Adrenal gland (tissue), 12 donors: ENCODE data around the gene BSCL2. TPM values are rescaled to one million over a fixed set of nuclear protein-coding genes. Genes with fewer than 3 reads are reported as not detected.

ENCODE experiments used
- DNase-seq, 7 donors: peaks; one replicate each; pipeline ENCODE4 v3.0.0-alpha.2; 2019 to 2020
- H3K27ac ChIP-seq, 5 donors: fragments of 200-600 bp; sonication (generic) in 4 of 5; 1 replicate in 3 of 5; 2 replicates in 2 of 5; pipeline versions ENCODE4 v1.5.1 to v1.8.0; 2016 to 2020; ENCODE audit warnings: mild to moderate bottlenecking in 1 of 5
- H3K27me3 ChIP-seq: fragments of 200-600 bp; 2 replicates; pipeline ENCODE4 v1.8.0; 2021
- H3K36me3 ChIP-seq, 2 donors: fragments of 200-600 bp; replicated peaks in 1 of 2; 1 replicate in 1 of 2; 2 replicates in 1 of 2; pipeline versions ENCODE4 v1.5.1 to v1.8.0; 2018 to 2022
- H3K4me1 ChIP-seq, 2 donors: fragments of 200-600 bp; replicated peaks in 1 of 2; 1 replicate in 1 of 2; 2 replicates in 1 of 2; pipeline versions ENCODE4 v1.5.1 to v1.8.0; 2018 to 2021
- H3K4me3 ChIP-seq, 4 donors: fragments of 200-600 bp; sonication (generic) in 3 of 4; one replicate each; pipeline ENCODE4 v1.5.1; 2016 to 2018
- H3K9me3 ChIP-seq, 3 donors: fragments of 200-600 bp; sonication (generic) in 1 of 3; replicated peaks in 1 of 3; 1 replicate in 2 of 3; 2 replicates in 1 of 3; pipeline versions ENCODE4 v1.5.1 to v1.8.0; 2016 to 2021
- CTCF ChIP-seq, 6 experiments: fragments of 450-650 bp in 4 of 6; fragments of 200-600 bp in 2 of 6; sonication (generic) in 1 of 6; IDR thresholded peaks; 1 replicate in 5 of 6; 2 replicates in 1 of 6; pipeline versions ENCODE4 v1.5.1 to v1.8.0; 2016 to 2021; ENCODE audit warnings: antibody characterized with exemption in 6 of 6, mild to moderate bottlenecking in 2 of 6, moderate library complexity in 1 of 6
- POLR2A ChIP-seq, 2 donors: fragments of 450-650 bp; IDR thresholded peaks; one replicate each; pipeline ENCODE4 v1.6.1; 2017; ENCODE audit warnings: antibody characterized with exemption in 2 of 2, mild to moderate bottlenecking in 2 of 2, moderate library complexity in 1 of 2
- WGBS, 4 donors: extraction: QIAGEN DNeasy Blood & Tissue Kit in 2 of 4; methylation state at CpG; one replicate each; pipeline versions ENCODE4 v1.1.5 to v1.1.7; 2013 to 2017; 5-methylcytosine and 5-hydroxymethylcytosine counted together
- intact Hi-C, 2 donors: fragments of 100-400 bp; cut with DNase I; formaldehyde crosslinking; loops; one replicate each; pipeline versions ENCODE4 v1.14.1 to v1.15.0; 2022 to 2023
- polyA plus RNA-seq, 3 donors: library from polyadenylated mRNA; stranded (reverse); fragments of 200-250 nt in 2 of 3; fragments of 350-450 nt in 1 of 3; fragmentation: Illumina TruSeq in 1 of 3; extraction: RNeasy Lipid Tissue Mini Kit (QIAGEN cat#74804) in 1 of 3; gene quantifications; one replicate each; pipeline ENCODE4 v1.2.3, GENCODE V29; 2013 to 2014
- total RNA-seq, 9 donors: library from RNA; depleted of rRNA in 4 of 9; stranded (reverse); fragments of >200 nt in 4 of 9; fragments of 120-200 nt in 1 of 9; fragmentation: NEBNext Ultra II Directional in 1 of 9; extraction: Animal tissue kit (Norgen Biotek cat#: 25700) in 1 of 9; gene quantifications; one replicate each; pipeline versions ENCODE4 v1.1.0 to v1.2.4, GENCODE V29; 2013 to 2023
- donor health status: healthy with polysubstance abuse.
- donor health status: Bipolar disorder and iron deficiency.
- donor health status: DM: yes; HTN: yes; CAD: no.
- donor health status: DM: no; HTN: no; CAD: no.
- donor health status: DM: no; HTN: no; CAD: no.
- donor health status: DM: yes; HTN: yes; CAD: no.

Gene BSCL2
- total and polyA plus RNA-seq, 12 donors: 77.6 to 653 (median 131) TPM

- H3K9me3 ChIP-seq: no peaks in the 10 kb centered on the region
- H3K27ac ChIP-seq: no peak overlapping the region
- H3K4me1 ChIP-seq: peaks cover 24 to 53% of the 10 kb centered on the region in 2 donors
- TF ChIP-seq POLR2A (IDR thresholded peaks at IDR 0.05): no peak
- TF ChIP-seq CTCF (IDR thresholded peaks at IDR 0.05): no peak
- no peaks in the 10 kb centered on the region for H3K27me3 ChIP-seq
- no peak overlapping the region for H3K4me3 ChIP-seq
- DNase-seq: no peak
- H3K36me3 ChIP-seq: peaks cover 0 to 7% of the 10 kb centered on the region in 2 donors
- intact Hi-C loops: no loop called here
- WGBS, 4 donors: 76 to 92% (median 84%) methylated on average over 2 of the region's 2 CpGs
These were observed 39.8 kb downstream of the BSCL2 start for GRCh38 chr11:62667460-62667859.

DNA sequence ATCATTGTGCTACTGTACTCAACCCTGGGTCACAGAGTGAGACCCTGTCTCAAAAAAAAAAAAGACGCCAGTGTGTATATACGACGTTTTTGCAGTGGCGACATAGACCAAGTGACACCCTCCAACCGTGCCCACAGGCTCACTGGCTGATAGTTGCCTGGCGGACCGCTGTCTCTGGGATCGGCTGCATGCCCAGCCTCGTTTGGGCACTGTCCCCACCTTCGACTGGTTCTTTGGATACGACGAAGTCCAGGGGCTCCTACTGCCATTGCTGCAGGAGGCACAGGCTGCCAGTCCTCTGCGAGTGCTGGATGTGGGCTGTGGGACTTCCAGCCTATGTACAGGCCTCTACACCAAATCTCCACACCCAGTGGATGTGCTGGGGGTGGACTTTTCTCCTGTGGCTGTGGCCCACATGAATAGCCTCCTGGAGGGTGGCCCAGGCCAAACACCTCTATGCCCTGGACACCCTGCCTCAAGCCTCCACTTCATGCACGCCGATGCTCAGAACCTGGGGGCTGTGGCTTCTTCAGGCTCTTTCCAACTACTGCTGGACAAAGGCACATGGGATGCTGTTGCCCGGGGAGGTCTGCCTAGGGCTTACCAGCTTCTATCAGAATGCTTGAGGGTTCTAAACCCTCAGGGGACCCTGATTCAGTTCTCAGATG lies 40.8 kb downstream of the BSCL2 start:
- H3K4me1 ChIP-seq: peaks cover 23 to 50% of the 10 kb centered on the region in 2 donors
- H3K36me3 ChIP-seq: peaks cover 0 to 11% of the 10 kb centered on the region in 2 donors
- WGBS, 4 donors: 40 to 71% (median 60%) methylated on average over 4 to 16 of the region's 16 CpGs
- intact Hi-C loops: no loop called here
- no peak for DNase-seq
- no peaks in the 10 kb centered on the region for H3K9me3 ChIP-seq
- H3K27ac ChIP-seq: peak overlapping the region; percentile 85 to 97 (median 91)
- peak overlapping the region in 2 of 4 donors; percentile 59 to 98 for H3K4me3 ChIP-seq
- TF ChIP-seq POLR2A (IDR thresholded peaks at IDR 0.05) (no peak), CTCF (IDR thresholded peaks at IDR 0.05) (no peak)
- H3K27me3 ChIP-seq: no peaks in the 10 kb centered on the region

DNA sequence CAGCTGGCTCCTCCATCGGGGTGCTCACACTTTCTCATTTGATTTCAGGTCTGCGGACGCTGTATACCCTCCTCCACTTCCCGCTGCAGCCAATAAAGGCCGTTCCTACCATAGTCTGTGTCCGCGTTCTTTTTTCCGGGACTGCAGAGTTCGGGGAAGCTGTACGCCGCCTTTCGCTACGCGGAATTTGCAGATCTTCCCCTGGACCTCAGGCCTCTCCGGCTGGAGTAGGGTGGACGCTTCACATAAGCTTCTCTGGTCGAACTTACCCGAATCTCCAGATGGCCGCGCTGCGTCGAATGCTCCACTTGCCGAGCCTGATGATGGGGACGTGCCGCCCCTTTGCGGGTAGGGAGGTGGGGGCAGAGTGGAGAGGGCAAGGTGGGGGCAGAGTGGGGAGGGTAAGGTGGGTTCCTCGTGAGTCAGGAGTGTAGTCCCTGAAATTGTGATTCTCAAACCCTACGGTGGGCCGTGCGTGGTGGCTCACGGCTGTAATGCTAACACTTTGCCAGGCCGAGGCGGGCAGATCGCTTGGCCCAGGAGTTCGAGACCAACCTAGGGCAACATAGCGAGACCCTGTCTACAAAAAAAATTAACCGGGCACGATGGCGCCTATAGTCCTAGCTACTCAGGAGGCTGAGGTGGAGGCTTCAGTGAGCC lies 41.5 kb downstream of the BSCL2 start:
- intact Hi-C loops: no loop called here
- peaks cover 20 to 46% of the 10 kb centered on the region in 2 donors for H3K4me1 ChIP-seq
- peak; percentile 53 to 82 (median 70) for DNase-seq
- H3K36me3 ChIP-seq: peaks cover 0 to 11% of the 10 kb centered on the region in 2 donors
- peak overlapping the region; percentile 85 to 97 (median 91) for H3K27ac ChIP-seq
- TF ChIP-seq CTCF (IDR thresholded peaks at IDR 0.05) (no peak), POLR2A (IDR thresholded peaks at IDR 0.05) (no peak)
- 4 to 9% (median 7%) methylated on average over 23 to 39 of the region's 39 CpGs for WGBS, 4 donors
- H3K9me3 ChIP-seq: no peaks in the 10 kb centered on the region
- peak overlapping the region; percentile 52 to 98 (median 63) for H3K4me3 ChIP-seq
- no peaks in the 10 kb centered on the region for H3K27me3 ChIP-seq

GRCh38 chr11:62665075-62665598 lies 42.1 kb downstream of the BSCL2 start, which contains the start of the genes C11orf98 and CSKMT:
C11orf98 (minus strand) TSS chr11:62665210; CDS start chr11:62665169, 41 bp downstream.
CSKMT (plus strand) TSS chr11:62665312; CDS start chr11:62665880, 568 bp downstream.
- 0 to 1% (median 0%) methylated on average over 11 to 47 of the region's 47 CpGs for WGBS, 4 donors
- intact Hi-C loops: no loop called here
- Histone ChIP-seq H3K36me3 (peaks cover 0 to 11% of the 10 kb centered on the region in 2 donors), H3K27ac (peak within 1 kb of the TSS; percentile 85 to 97 (median 91)), H3K27me3 (no peaks in the 10 kb centered on the region), H3K4me3 (peak within 1 kb of the TSS; percentile 52 to 98 (median 68)), H3K9me3 (no peaks in the 10 kb centered on the region), H3K4me1 (peaks cover 15 to 40% of the 10 kb centered on the region in 2 donors)
- TF ChIP-seq POLR2A (IDR thresholded peaks at IDR 0.05): peak; percentile 97 to 98
- no peak for TF ChIP-seq CTCF (IDR thresholded peaks at IDR 0.05)
- peak; percentile 93 to 98 (median 95) for DNase-seq
